Panc1 (cell line): ENCODE results near the gene PEX12. TPM values are rescaled to one million over a fixed set of nuclear protein-coding genes. Genes with fewer than 3 reads are reported as not detected.

Experiments
- ATAC-seq: fragments of 200-7000 bp; cut with Tn5 transposase; 2 replicates; pipeline ENCODE4 v1.9.1; 2020; ENCODE audit warnings: mild to moderate bottlenecking, moderate library complexity
- BruUV-seq: library from RNA; stranded (reverse); fragments of 400-500 nt; replicated peaks from 2 replicates; lab custom pipeline; 2021; lab: Mats Ljungman, UMichigan
- CTCF ChIA-PET: fragments of 300-600 bp; sonication (Branson Sonifier 250); formaldehyde crosslinking; loops from one replicate; lab custom pipeline; 2022; ENCODE audit warnings: antibody characterized with exemption; lab: Charles Lee
- POLR2A ChIA-PET: fragments of 300-600 bp; sonication (Branson Sonifier 250); formaldehyde crosslinking; loops from one replicate; lab custom pipeline; 2022; ENCODE audit warnings: antibody characterized with exemption; lab: Charles Lee
- DNase-seq: peaks from one replicate; pipeline ENCODE4 v3.0.0-alpha.2; 2010; ENCODE audit warnings: low read depth, low spot score
- H3K27ac ChIP-seq: 2 replicates; pipeline ENCODE4 v1.5.1; 2011; ENCODE audit warnings: mild to moderate bottlenecking, low read length, inconsistent platforms
- H3K27me3 ChIP-seq: fragments of 200-500 bp; sonication (Bioruptor generic); 2 replicates; pipeline ENCODE4 v1.6.0; 2014; ENCODE audit warnings: low read length, inconsistent platforms; ENCODE audit not compliant: control insufficient read depth, insufficient read depth
- H3K36me3 ChIP-seq: fragments of 200-500 bp; sonication (Bioruptor generic); 2 replicates; pipeline ENCODE4 v1.5.1; 2014; ENCODE audit warnings: inconsistent platforms, mild to moderate bottlenecking, low read length, moderate library complexity; ENCODE audit not compliant: control insufficient read depth, insufficient read depth
- H3K4me1 ChIP-seq: 2 replicates; pipeline ENCODE4 v1.5.1; 2011; ENCODE audit warnings: inconsistent platforms, mild to moderate bottlenecking, low read length, moderate library complexity; ENCODE audit not compliant: control insufficient read depth, insufficient read depth
- H3K4me3 ChIP-seq, 2 experiments: 2 replicates each; pipeline ENCODE4 v1.5.1; 2011 to 2012; ENCODE audit warnings: low read depth in 2 of 2, low read length in 2 of 2, mild to moderate bottlenecking in 2 of 2, inconsistent platforms in 1 of 2, moderate library complexity in 1 of 2
- H3K9me3 ChIP-seq: fragments of 200-500 bp; sonication (Bioruptor generic); 2 replicates; pipeline ENCODE4 v1.5.1; 2014; ENCODE audit warnings: low read depth, mild to moderate bottlenecking, inconsistent platforms, low read length, moderate library complexity; ENCODE audit not compliant: control insufficient read depth, insufficient read depth
- POLR2AphosphoS5 ChIP-seq: IDR thresholded peaks from 2 replicates; pipeline ENCODE4 v1.6.1; 2012; ENCODE audit warnings: mild to moderate bottlenecking, low read depth, low read length, moderate library complexity
- REST ChIP-seq, 2 experiments: IDR thresholded peaks; 2 replicates each; pipeline ENCODE4 v1.6.1; 2011 to 2012; ENCODE audit warnings: low read depth in 2 of 2, control low read depth in 1 of 2, low read length in 1 of 2, mild to moderate bottlenecking in 1 of 2, moderate library complexity in 1 of 2; ENCODE audit not compliant: insufficient read depth in 1 of 2
- SIN3A ChIP-seq: IDR thresholded peaks from 2 replicates; pipeline ENCODE4 v1.6.1; 2012; ENCODE audit warnings: low read depth, mild to moderate bottlenecking, low read length, moderate library complexity, borderline replicate concordance; ENCODE audit not compliant: insufficient read depth
- TCF7L2 ChIP-seq: IDR thresholded peaks from 2 replicates; pipeline ENCODE4 v1.6.1; 2011; ENCODE audit warnings: mild to moderate bottlenecking, low read depth, low read length, inconsistent platforms
- in situ Hi-C: cut with HindIII; loops from 2 replicates; pipeline ENCODE4 v1.10.0; 2016; ENCODE audit warnings: low sequenced_read_pairs, low pct_unique_long_range_greater_than_20kb
- intact Hi-C: fragments of 100-400 bp; cut with micrococcal nuclease; formaldehyde crosslinking; loops from one replicate; pipeline ENCODE4 v1.10.0; 2022; ENCODE audit not compliant: unreplicated experiment
- total RNA-seq: library from RNA; stranded (reverse); gene quantifications from one replicate; pipeline ENCODE4 v1.2.1, GENCODE V29; 2021; ENCODE audit not compliant: unreplicated experiment
- TF ChIP-seq, protein P1 (sequence below): fragments of 450-650 bp; IDR thresholded peaks from 2 replicates; pipeline ENCODE4 v1.5.1; 2017; ENCODE audit warnings: mild to moderate bottlenecking

The PEX12 gene
- total RNA-seq, 1 experiment from 2014 or later, result 6.6 TPM

- Histone ChIP-seq H3K4me3 (peak overlapping the region; percentile 73 to 85), H3K36me3 (no peaks in the 10 kb centered on the region; the same call in 1 of the 2 replicates), H3K9me3 (no peaks in the 10 kb centered on the region), H3K4me1 (peaks cover 19% of the 10 kb centered on the region), H3K27me3 (no peaks in the 10 kb centered on the region), H3K27ac (peak overlapping the region; percentile 87)
- TSS peak; percentile 96 for BruUV-seq
- ChIA-PET CTCF (interaction anchor here (0.5 to 1.3 kb wide), 3 partner anchors 22 to 185 kb away, joined by 4 read pairs; no protein-coding TSS in a partner anchor), POLR2A (interaction anchor here (0.5 to 1.3 kb wide), 3 partner anchors 9 to 271 kb away, joined by 3 to 9 read pairs (median 5); partner anchors contain the start of gene AP2B1)
- ATAC-seq (peak; percentile 41; the same call in 1 of the 2 replicates), DNase-seq (no peak)
- intact Hi-C loops, result no loop called here
- in situ Hi-C loops, result no loop called here
- TF ChIP-seq TCF7L2 (no peak), REST (IDR thresholded peaks at IDR 0.05; ENCODE audit: insufficient read depth in 1 of 2, low read depth in 2 of 2, low read length in 1 of 2) (no peak), POLR2AphosphoS5 (no peak), SIN3A (no peak)
- TF ChIP-seq, protein P1, sequence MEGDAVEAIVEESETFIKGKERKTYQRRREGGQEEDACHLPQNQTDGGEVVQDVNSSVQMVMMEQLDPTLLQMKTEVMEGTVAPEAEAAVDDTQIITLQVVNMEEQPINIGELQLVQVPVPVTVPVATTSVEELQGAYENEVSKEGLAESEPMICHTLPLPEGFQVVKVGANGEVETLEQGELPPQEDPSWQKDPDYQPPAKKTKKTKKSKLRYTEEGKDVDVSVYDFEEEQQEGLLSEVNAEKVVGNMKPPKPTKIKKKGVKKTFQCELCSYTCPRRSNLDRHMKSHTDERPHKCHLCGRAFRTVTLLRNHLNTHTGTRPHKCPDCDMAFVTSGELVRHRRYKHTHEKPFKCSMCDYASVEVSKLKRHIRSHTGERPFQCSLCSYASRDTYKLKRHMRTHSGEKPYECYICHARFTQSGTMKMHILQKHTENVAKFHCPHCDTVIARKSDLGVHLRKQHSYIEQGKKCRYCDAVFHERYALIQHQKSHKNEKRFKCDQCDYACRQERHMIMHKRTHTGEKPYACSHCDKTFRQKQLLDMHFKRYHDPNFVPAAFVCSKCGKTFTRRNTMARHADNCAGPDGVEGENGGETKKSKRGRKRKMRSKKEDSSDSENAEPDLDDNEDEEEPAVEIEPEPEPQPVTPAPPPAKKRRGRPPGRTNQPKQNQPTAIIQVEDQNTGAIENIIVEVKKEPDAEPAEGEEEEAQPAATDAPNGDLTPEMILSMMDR, result no peak
Measured at GRCh38 chr17:35577830-35578196, 558 bp downstream of the PEX12 start.

GRCh38 chr17:35575759-35576158 is 2.6 kb downstream of the PEX12 start:
- intact Hi-C loops, result no loop called here
- no peak for ATAC-seq
- no peak for DNase-seq
- H3K27me3 ChIP-seq, result no peaks in the 10 kb centered on the region
- peaks cover 19% of the 10 kb centered on the region for H3K4me1 ChIP-seq
- BruUV-seq, result TSS peak; percentile 47
- no peak for TF ChIP-seq TCF7L2
- TF ChIP-seq, protein P1, result no peak
- no peak for TF ChIP-seq REST (IDR thresholded peaks at IDR 0.05; ENCODE audit: insufficient read depth in 1 of 2, low read depth in 2 of 2, low read length in 1 of 2)
- no peak overlapping the region for H3K27ac ChIP-seq
- ChIA-PET POLR2A (interaction anchor here (0.7 kb wide), 1 partner anchor 213 kb away, joined by 5 read pairs; no protein-coding TSS in a partner anchor), CTCF (no interaction called here)
- no peaks in the 10 kb centered on the region for H3K9me3 ChIP-seq
- in situ Hi-C loops, result no loop called here
- H3K4me3 ChIP-seq, result no peak overlapping the region
- H3K36me3 ChIP-seq, result no peaks in the 10 kb centered on the region; the same call in 1 of the 2 replicates
